ENCODE results near the gene TMEM238.

GRCh38 chr19:55362174-55362989 is 21.7 kb downstream of the TMEM238 start:
- TF ChIP-seq CTCF (conservative IDR thresholded peaks at IDR 0.05; ENCODE audit: low read depth, low read length) (no peak), EZH2 (IDR thresholded peaks at IDR 0.05; ENCODE audit: low read length, unreplicated experiment) (no peak)
